GM21528 (cell line): ENCODE results near the gene SEMA6A.

ENCODE experiments used
- ATAC-seq: cut with Tn5 transposase; IDR thresholded peaks from one replicate; pipeline ENCODE4 v1.9.1; 2021; ENCODE audit warnings: mild to moderate bottlenecking, moderate library complexity; ENCODE audit not compliant: unreplicated experiment, low FRiP score

SEMA6A gene

GRCh38 chr5:116415182-116415581 is 159.4 kb downstream of the SEMA6A start:
- no peak for ATAC-seq

- ATAC-seq = no peak
Measured at GRCh38 chr5:116411101-116411571, 163.5 kb downstream of the SEMA6A start.

- no peak for ATAC-seq
Measured at GRCh38 chr5:116410336-116410890, 164.2 kb downstream of the SEMA6A start.

- no peak for ATAC-seq
Measured at GRCh38 chr5:116409591-116410296, 164.9 kb downstream of the SEMA6A start.

GRCh38 chr5:116406306-116407041 is 168.1 kb downstream of the SEMA6A start:
- ATAC-seq = no peak

GRCh38 chr5:116404792-116405191 is 169.8 kb downstream of the SEMA6A start:
- no peak for ATAC-seq

- ATAC-seq = no peak
Measured at GRCh38 chr5:116404016-116404415, 170.6 kb downstream of the SEMA6A start.

GRCh38 chr5:116402235-116402634 is 172.4 kb downstream of the SEMA6A start:
- no peak for ATAC-seq

GRCh38 chr5:116401576-116401975 is 173.0 kb downstream of the SEMA6A start:
- no peak for ATAC-seq

GRCh38 chr5:116396476-116397099 is 178.0 kb downstream of the SEMA6A start:
- ATAC-seq = no peak

GRCh38 chr5:116395631-116396203 is 178.9 kb downstream of the SEMA6A start:
- no peak for ATAC-seq

GRCh38 chr5:116395226-116395625 is 179.4 kb downstream of the SEMA6A start:
- ATAC-seq = no peak

- no peak for ATAC-seq
Measured at GRCh38 chr5:116394186-116394867, 180.3 kb downstream of the SEMA6A start.
